ENCODE measurements around the gene MAPRE2. TPM values are rescaled to one million over a fixed set of nuclear protein-coding genes. Genes with fewer than 3 reads are reported as not detected.

MAPRE2 gene
- total RNA-seq, 1 donor from 2014 or later = 35.4 TPM

- TF ChIP-seq, protein P1, sequence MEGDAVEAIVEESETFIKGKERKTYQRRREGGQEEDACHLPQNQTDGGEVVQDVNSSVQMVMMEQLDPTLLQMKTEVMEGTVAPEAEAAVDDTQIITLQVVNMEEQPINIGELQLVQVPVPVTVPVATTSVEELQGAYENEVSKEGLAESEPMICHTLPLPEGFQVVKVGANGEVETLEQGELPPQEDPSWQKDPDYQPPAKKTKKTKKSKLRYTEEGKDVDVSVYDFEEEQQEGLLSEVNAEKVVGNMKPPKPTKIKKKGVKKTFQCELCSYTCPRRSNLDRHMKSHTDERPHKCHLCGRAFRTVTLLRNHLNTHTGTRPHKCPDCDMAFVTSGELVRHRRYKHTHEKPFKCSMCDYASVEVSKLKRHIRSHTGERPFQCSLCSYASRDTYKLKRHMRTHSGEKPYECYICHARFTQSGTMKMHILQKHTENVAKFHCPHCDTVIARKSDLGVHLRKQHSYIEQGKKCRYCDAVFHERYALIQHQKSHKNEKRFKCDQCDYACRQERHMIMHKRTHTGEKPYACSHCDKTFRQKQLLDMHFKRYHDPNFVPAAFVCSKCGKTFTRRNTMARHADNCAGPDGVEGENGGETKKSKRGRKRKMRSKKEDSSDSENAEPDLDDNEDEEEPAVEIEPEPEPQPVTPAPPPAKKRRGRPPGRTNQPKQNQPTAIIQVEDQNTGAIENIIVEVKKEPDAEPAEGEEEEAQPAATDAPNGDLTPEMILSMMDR (IDR thresholded peaks at IDR 0.05) = no peak
- Histone ChIP-seq H3K4me3 (no peak overlapping the region), H3K27ac (no peak overlapping the region), H3K9me3 (no peaks in the 10 kb centered on the region), H3K27me3 (no peaks in the 10 kb centered on the region), H3K36me3 (no peaks in the 10 kb centered on the region), H3K4me1 (no peaks in the 10 kb centered on the region)
- intact Hi-C loops (cut with DNase I) = no loop called here
- no peak for ATAC-seq
- no peak for DNase-seq
These were observed 30.2 kb upstream of the MAPRE2 start for GRCh38 chr18:35010993-35011392.

DNA sequence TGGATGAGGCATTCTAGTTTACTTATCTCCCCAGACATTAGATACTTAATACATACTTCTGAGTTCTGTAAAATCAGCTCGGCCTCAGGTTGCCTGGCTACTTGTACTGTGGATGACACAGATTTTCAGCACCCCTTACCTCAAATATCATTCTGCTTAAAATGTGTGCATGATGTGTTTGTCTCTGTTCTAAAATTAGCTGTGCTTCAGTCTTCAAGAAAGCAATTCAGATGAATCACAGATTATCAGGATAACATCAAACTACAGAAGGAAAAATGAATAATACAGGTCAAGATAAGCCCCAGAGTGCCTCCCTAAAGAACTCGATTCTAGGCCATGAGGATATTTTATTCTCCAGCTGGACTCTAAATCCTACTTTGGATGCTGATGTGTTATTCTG lies 21.3 kb upstream of the MAPRE2 start:
- intact Hi-C loops (cut with DNase I) = no loop called here
- H3K4me3 ChIP-seq = no peak overlapping the region
- no peaks in the 10 kb centered on the region for H3K9me3 ChIP-seq
- H3K27me3 ChIP-seq = no peaks in the 10 kb centered on the region
- H3K4me1 ChIP-seq = peaks cover 8% of the 10 kb centered on the region
- H3K36me3 ChIP-seq = no peaks in the 10 kb centered on the region
- no peak overlapping the region for H3K27ac ChIP-seq
- ATAC-seq = no peak
- DNase-seq = no peak
- TF ChIP-seq, protein P1 (IDR thresholded peaks at IDR 0.05) = no peak

DNA sequence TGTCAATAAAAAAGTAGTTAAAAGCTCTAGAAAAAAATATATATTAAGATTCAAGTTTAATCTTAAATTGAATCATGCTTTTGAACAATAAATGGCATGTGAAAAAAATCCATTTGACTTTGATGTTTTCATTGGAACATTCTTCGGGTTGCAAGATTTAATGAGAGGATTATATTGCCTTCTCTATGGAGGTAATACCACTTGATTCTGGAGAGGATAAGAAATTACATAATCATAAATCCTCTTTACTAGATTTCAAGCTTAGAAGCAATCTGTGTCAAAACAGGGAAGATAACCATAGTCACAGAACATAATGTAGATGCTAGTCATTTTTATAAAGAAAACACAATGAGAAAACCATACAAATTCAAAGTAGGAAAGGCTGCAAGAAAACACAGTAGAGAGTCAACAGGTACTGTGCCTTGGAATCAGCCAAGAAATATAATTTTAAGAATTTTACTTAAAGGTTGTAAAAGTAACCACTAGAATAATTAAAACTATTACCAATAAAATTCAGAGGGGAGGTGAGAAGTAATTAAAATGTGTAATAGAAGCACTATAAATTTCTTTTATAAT lies 18.7 kb upstream of the MAPRE2 start:
- intact Hi-C loops (cut with DNase I) = no loop called here
- TF ChIP-seq, protein P1 (IDR thresholded peaks at IDR 0.05) = no peak
- no peak for ATAC-seq

GRCh38 chr18:35024196-35024595 lies 17.0 kb upstream of the MAPRE2 start:
- Histone ChIP-seq H3K4me3 (no peak overlapping the region), H3K27me3 (no peaks in the 10 kb centered on the region), H3K9me3 (no peaks in the 10 kb centered on the region), H3K27ac (peak overlapping the region; percentile 37), H3K4me1 (peaks cover 30% of the 10 kb centered on the region), H3K36me3 (no peaks in the 10 kb centered on the region)
- intact Hi-C loops (cut with DNase I) = no loop called here
- TF ChIP-seq, protein P1 (IDR thresholded peaks at IDR 0.05) = no peak
- no peak for ATAC-seq
- DNase-seq = no peak

More for the DNA sequence above, 18.7 kb upstream of the MAPRE2 start:
- no peaks in the 10 kb centered on the region for H3K27me3 ChIP-seq
- no peaks in the 10 kb centered on the region for H3K9me3 ChIP-seq
- no peaks in the 10 kb centered on the region for H3K36me3 ChIP-seq
- no peak for DNase-seq
- no peak overlapping the region for H3K4me3 ChIP-seq
- H3K4me1 ChIP-seq = peaks cover 23% of the 10 kb centered on the region
- H3K27ac ChIP-seq = no peak overlapping the region

DNA sequence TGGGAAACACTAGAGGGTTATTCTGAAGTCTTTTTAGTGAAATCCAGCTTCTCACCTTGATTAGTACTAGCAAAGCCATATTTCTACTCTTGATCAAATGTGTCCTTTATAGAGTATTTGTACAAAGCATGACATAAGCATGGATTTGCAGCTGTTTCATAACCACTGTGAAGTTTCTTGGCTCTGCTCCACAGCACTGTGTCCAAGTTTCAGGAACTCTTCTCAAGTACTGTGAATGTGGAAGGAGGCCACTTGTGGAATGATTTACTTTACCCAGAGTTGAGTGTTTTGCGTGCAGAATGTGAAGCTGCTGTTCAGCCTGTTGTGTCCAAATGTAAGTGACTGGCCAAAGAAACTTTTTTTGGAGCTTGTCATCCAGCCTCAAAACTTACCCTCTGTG lies 16.2 kb upstream of the MAPRE2 start:
- peak; percentile 87 for ATAC-seq
- intact Hi-C loops (cut with DNase I) = no loop called here

More for the DNA sequence above, 16.2 kb upstream of the MAPRE2 start:
- TF ChIP-seq, protein P1 (IDR thresholded peaks at IDR 0.05) = no peak
- Histone ChIP-seq H3K27ac (peak overlapping the region; percentile 37), H3K4me3 (no peak overlapping the region), H3K36me3 (no peaks in the 10 kb centered on the region), H3K27me3 (no peaks in the 10 kb centered on the region), H3K9me3 (no peaks in the 10 kb centered on the region), H3K4me1 (peaks cover 38% of the 10 kb centered on the region)
- DNase-seq = no peak

Data from upper lobe of right lung (tissue), 1 donor.